Activated T-cell treated with anti-CD3 and anti-CD28 coated beads for 1 hour (primary cell): ENCODE measurements around the gene MMP26.

Experiments
- DNase-seq: peaks from one replicate; pipeline ENCODE4 v3.0.0-alpha.2; 2020; ENCODE audit warnings: low read depth

The MMP26 gene

DNA sequence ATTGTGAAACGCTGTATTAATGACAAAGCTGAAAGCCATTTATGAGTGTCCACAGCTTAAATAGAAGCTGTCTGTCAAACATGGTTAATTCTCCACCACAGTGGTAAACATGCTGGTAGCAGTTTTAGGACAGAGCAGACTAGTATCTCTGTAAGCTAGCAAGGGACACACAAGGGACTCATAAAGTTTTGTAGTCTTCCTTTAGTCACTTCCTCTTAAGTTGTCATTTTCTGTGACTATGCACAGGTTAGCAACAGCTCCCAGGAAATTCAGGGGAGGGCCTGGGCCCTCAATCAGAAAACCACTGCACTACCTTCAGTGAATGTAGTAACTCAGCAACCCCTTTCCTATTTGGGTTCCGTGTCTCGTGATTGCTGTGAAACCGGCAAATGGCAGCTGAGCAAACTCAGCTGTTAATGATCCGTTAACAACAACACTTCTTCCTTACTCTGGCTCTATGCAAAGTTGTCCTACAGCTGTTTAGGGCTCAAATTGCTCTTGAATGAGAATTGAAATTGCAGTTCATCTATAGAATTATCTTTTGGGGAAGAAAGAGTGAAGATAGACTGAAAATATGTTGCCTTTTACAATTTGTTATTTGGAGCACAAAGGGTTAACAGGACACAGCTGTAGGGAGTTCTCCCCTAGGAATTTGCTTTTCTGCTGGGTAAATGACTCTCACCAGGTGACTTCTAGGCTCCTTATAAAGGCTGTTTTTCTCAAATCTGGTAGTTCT lies at the start of gene MMP26:
Gene MMP26, plus strand, starts transcription at position 731 of the 736 bp plus-strand sequence.
- DNase-seq = no peak

- DNase-seq = no peak
Observed at GRCh38 chr11:4658629-4659445, 45.7 kb upstream of the MMP26 start.

GRCh38 chr11:4662876-4663275 lies 41.7 kb upstream of the MMP26 start:
- DNase-seq = no peak

- no peak for DNase-seq
Observed at GRCh38 chr11:4664183-4664582, 40.4 kb upstream of the MMP26 start.

DNA sequence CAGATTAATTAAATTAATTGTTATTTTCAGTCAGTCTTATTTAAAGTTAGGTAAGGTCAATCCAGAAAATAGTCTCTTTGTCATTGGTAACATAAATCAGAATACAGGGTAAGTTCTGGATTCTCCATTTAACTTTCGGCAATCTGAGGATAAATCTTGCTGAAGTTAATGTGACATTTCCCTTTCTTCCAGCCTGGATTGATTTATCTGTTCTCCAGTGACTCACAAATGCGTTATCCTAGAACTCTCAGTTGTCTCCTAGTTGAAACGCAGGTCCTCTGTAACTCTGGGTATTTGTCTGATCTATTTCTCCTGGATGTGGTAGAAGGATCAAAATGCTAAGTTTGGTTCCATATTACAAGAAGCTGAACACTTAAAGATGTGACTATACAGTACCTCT lies 39.8 kb upstream of the MMP26 start:
- no peak for DNase-seq

DNA sequence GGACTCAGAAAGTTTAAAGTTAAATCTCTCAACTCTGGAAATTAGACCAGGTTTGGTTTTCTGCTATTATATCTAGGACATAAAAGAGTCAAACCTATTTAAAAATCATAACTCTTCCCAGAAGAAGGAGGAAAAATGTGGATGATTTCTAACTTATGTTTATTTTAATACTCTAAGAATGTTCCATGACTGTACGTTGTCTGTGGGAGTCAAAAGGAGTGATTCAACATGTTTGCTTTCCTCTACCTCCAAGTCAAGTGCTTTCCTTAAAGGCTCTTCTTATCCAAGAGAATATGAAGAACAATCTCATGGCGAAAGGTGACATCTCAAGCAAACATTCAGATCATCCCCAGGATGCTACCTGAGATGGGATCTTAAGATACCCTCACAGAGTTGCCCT lies 39.2 kb upstream of the MMP26 start:
- DNase-seq = no peak

GRCh38 chr11:4671741-4672140 lies 32.8 kb upstream of the MMP26 start:
- DNase-seq = no peak

DNA sequence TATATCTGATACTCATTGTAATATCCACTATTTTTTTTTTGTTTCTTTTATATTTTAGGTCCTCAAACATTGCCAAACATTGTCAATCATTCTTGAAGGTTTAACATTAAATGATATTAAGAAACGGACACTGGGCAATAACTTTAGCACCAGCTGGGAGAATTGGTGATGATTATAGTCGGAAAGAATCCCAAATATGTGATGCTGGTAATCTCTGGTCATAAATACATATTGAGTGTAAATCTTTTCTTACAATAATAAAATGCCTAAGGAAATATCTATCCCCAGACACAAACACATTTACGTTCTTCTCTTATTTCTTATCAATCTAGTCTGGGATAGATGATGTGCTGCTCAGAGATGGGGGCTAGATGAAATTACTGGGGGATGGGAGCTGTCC lies 32.1 kb upstream of the MMP26 start:
- no peak for DNase-seq

DNA sequence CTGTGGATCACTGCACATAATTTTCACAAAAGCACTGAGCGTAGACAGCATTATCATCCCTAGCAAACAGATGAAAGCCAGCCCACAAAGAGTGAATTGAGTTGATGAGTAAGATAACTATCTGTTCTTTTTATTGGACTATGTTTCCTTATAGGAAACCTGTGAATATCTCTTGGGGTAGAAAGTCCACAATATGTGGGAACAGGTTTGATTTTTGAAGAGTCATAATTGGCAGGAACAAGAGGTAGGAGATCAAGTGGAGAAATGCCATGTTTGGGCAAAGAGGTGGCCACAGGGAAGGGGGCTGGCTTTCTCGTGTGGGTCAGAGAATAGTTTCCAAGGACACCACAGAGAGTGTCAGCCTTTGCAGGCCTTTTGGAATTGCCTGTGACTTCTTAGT lies 30.8 kb upstream of the MMP26 start:
- no peak for DNase-seq

GRCh38 chr11:4677948-4678347 lies 26.6 kb upstream of the MMP26 start:
- DNase-seq = no peak

- no peak for DNase-seq
Observed at GRCh38 chr11:4680341-4680740, 24.2 kb upstream of the MMP26 start.

DNA sequence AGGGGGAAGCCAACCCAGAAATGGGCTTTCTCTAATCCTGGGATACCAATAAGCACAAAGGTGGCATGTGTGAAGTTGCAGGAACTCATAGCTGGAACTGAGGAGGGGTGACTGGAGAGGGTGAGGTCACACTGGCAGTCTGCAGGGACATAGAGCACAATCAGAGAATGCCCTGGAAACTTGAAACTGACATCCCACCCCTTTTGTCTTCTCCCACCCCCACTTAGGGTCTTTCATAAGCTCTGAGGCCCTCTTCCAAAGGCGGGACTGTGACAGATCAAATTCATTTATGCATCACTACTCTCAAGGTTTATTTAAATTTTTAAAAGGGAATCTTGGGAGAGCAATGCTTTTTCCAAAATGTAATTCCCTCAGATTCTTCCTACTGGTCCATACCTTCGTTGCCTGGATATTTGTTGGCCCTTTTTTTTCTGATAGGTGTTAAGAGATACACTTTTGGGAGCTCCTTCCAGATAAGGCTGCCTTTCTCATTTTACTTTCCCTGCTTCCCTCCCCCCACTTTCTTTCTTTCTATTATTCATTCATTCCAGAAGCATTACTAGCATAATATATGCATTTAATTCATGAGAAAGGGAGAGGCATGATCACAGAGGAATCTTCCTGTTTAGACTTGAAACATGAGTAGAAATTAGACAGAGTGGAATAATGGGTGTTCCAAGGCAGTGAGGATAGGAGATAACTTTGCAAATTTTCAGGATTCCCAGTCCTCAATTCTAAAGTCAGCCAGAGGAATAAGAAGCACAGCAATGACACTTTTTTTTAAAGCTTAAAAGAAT lies 21.8 kb upstream of the MMP26 start:
- DNase-seq = no peak

- no peak for DNase-seq
Observed at GRCh38 chr11:4684631-4685285, 19.8 kb upstream of the MMP26 start.

DNA sequence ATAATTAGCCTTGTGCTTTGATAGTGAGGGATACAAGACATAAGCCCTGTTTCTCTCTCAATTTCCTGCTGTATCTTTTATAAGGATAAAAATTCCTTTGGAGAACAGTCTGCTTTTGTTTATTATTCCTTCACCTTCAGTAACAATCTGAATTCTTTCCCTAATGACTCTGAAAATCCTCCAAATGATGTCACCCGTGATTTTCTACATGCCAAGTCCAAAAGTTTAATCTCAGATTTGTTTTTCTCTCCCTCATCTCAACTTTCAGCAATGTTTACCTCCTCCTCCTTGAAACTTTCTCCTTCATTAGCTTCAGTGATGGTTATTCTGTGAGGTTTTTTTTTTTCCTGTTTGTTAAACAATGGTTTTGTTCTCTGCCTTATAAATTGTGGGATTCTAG lies 9.1 kb upstream of the MMP26 start:
- no peak for DNase-seq

GRCh38 chr11:4697585-4697984 lies 7.0 kb upstream of the MMP26 start, which contains the start of gene OR51E2:
OR51E2 (minus strand) TSS chr11:4697853; CDS start chr11:4682711, 15,142 bp downstream.
- DNase-seq = no peak

GRCh38 chr11:4699697-4700435 lies 4.7 kb upstream of the MMP26 start:
- no peak for DNase-seq

DNA sequence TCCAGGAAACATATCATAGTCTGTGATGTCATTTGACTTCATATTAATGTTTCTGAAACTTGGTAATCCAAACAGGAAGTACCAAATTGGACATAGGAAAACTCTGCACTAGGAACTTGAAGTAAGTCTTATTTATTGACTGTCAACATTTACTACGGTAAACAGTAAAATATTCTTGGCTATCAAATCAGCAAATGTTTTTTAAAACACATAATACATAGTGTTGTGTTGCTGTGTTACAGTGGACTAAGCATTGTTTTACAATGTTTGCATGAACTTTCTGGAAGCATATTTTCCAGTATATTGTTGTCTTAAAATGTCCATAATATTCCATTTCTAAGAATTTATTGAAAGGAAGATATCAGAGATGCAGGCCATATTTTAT lies 4.2 kb upstream of the MMP26 start:
- DNase-seq = no peak

- DNase-seq = no peak
Observed at GRCh38 chr11:4704790-4705334, 278 bp downstream of the MMP26 start.

GRCh38 chr11:4713241-4713640 lies 8.7 kb downstream of the MMP26 start:
- no peak for DNase-seq

- no peak for DNase-seq
Observed at GRCh38 chr11:4714300-4714699, 9.7 kb downstream of the MMP26 start.
